Endothelial cell (in vitro differentiated cells): ENCODE results near the gene CYP4V2. TPM values are rescaled to one million over a fixed set of nuclear protein-coding genes. Genes with fewer than 3 reads are reported as not detected.

Experiments used
- DNase-seq: peaks from one replicate; pipeline ENCODE4 v3.0.0; 2021; ENCODE audit warnings: low spot score
- H3K27ac Mint-ChIP-seq: one replicate; pipeline ENCODE4 v1.8.0; 2021; ENCODE audit warnings: mixed read lengths, inconsistent platforms; ENCODE audit not compliant: unreplicated experiment
- H3K27me3 Mint-ChIP-seq: one replicate; pipeline ENCODE4 v1.8.0; 2021; ENCODE audit warnings: mild to moderate bottlenecking, moderate library complexity, mixed read lengths, inconsistent platforms; ENCODE audit not compliant: unreplicated experiment
- H3K36me3 Mint-ChIP-seq: one replicate; pipeline ENCODE4 v1.8.0; 2021; ENCODE audit warnings: mild to moderate bottlenecking, low read depth, mixed read lengths, inconsistent platforms; ENCODE audit not compliant: unreplicated experiment
- H3K4me1 Mint-ChIP-seq: one replicate; pipeline ENCODE4 v1.8.0; 2021; ENCODE audit warnings: mild to moderate bottlenecking, mixed read lengths, inconsistent platforms; ENCODE audit not compliant: unreplicated experiment
- H3K4me3 Mint-ChIP-seq: one replicate; pipeline ENCODE4 v1.8.0; 2021; ENCODE audit warnings: mild to moderate bottlenecking, mixed read lengths, inconsistent platforms; ENCODE audit not compliant: unreplicated experiment
- H3K9me3 Mint-ChIP-seq: one replicate; pipeline ENCODE4 v1.8.0; 2021; ENCODE audit warnings: mixed read lengths, inconsistent platforms; ENCODE audit not compliant: unreplicated experiment
- total RNA-seq: library from RNA; stranded (reverse); fragmentation: NEBNext Ultra II Directional; extraction: Animal tissue kit (Norgen Biotek cat#: 25700); gene quantifications from one replicate; pipeline ENCODE4 v1.2.1, GENCODE V29; 2021; ENCODE audit not compliant: unreplicated experiment
- TF ChIP-seq, protein P1 (sequence below): fragments of 200-600 bp; sonication (generic); IDR thresholded peaks from one replicate; pipeline ENCODE4 v1.5.0; 2021; ENCODE audit warnings: antibody characterized with exemption; ENCODE audit not compliant: unreplicated experiment

CYP4V2 gene
- total RNA-seq, 1 donor from 2014 or later = 4.5 TPM

DNA sequence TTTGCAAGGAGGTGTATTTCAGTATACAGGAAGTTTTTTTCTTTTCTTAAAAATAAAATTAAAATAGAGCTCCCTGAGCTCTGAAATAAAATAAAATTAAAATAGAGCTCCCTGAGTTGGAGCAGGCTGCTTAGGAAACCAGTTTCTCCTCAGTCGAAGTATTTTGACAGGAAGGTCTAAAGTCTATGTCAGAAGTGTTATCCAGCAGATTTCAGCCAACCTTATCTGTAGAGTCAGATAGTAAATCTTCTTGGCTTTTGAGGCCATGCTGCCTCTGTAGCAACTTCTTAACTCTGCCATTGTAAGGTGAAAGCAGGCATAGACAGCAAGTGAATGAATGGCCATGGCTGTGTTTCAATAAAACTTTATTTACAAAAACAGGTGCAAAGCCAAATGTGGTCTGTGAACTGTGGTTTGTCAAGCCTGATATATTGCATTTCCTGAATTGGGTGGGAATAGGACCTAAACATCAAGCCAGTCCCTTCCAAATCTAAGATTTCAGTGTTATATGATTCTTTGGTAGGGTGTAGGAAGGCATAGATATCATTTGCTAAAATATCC lies 26.4 kb downstream of the CYP4V2 start:
- Mint-ChIP-seq H3K4me3 (no peak overlapping the region), H3K27ac (no peak overlapping the region), H3K9me3 (no peaks in the 10 kb centered on the region), H3K36me3 (no peaks in the 10 kb centered on the region), H3K27me3 (peaks cover 1% of the 10 kb centered on the region), H3K4me1 (no peaks in the 10 kb centered on the region)
- no peak for DNase-seq
- TF ChIP-seq, protein P1, sequence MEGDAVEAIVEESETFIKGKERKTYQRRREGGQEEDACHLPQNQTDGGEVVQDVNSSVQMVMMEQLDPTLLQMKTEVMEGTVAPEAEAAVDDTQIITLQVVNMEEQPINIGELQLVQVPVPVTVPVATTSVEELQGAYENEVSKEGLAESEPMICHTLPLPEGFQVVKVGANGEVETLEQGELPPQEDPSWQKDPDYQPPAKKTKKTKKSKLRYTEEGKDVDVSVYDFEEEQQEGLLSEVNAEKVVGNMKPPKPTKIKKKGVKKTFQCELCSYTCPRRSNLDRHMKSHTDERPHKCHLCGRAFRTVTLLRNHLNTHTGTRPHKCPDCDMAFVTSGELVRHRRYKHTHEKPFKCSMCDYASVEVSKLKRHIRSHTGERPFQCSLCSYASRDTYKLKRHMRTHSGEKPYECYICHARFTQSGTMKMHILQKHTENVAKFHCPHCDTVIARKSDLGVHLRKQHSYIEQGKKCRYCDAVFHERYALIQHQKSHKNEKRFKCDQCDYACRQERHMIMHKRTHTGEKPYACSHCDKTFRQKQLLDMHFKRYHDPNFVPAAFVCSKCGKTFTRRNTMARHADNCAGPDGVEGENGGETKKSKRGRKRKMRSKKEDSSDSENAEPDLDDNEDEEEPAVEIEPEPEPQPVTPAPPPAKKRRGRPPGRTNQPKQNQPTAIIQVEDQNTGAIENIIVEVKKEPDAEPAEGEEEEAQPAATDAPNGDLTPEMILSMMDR = no peak

DNA sequence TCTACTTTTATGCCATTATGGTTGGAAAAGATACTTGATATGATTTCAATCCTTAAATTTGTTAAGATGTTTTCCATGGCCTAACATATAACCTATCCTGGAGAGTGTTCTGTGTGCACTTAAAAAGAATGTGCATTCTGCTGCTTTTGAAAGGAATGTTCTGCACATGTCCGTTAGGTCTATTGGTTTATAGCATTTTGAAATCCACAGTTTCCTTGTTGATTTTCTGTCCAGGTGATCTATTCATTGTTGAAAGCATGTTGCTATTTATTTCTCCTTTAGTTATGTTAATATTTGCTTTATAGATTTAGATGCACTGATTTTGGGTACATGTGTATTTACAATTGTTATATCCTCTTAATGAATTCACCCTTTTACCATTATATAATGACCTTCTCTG lies 30.3 kb downstream of the CYP4V2 start:
- no peak overlapping the region for H3K27ac Mint-ChIP-seq
- H3K4me3 Mint-ChIP-seq = no peak overlapping the region
- H3K27me3 Mint-ChIP-seq = no peaks in the 10 kb centered on the region
- no peak for DNase-seq
- TF ChIP-seq, protein P1 = no peak
- no peaks in the 10 kb centered on the region for H3K4me1 Mint-ChIP-seq
- H3K36me3 Mint-ChIP-seq = peaks cover 13% of the 10 kb centered on the region
- peaks cover 17% of the 10 kb centered on the region for H3K9me3 Mint-ChIP-seq

DNA sequence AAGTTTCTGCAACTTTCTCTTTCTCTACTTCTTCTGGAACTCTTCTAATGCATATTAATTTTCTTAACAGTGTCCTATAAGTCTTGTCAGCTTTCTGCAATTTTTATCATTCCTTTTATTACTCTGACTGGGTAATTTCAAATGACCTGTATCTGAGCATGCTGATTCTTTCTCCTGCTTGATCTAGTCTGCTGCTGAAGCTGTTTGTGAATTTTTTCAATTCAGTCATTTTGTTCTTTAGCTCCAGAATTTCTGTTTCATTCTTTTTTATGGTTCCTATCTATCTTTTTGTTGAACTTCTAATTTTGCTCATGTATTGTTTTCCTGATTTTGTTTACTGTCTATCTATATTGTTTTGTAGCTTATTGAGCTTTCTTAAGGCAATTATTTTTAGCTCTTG lies 34.5 kb downstream of the CYP4V2 start:
- Mint-ChIP-seq H3K27ac (no peak overlapping the region), H3K9me3 (peaks cover 17% of the 10 kb centered on the region), H3K4me3 (no peak overlapping the region), H3K36me3 (peaks cover 17% of the 10 kb centered on the region), H3K27me3 (no peaks in the 10 kb centered on the region), H3K4me1 (no peaks in the 10 kb centered on the region)
- TF ChIP-seq, protein P1 = no peak
- no peak for DNase-seq

DNA sequence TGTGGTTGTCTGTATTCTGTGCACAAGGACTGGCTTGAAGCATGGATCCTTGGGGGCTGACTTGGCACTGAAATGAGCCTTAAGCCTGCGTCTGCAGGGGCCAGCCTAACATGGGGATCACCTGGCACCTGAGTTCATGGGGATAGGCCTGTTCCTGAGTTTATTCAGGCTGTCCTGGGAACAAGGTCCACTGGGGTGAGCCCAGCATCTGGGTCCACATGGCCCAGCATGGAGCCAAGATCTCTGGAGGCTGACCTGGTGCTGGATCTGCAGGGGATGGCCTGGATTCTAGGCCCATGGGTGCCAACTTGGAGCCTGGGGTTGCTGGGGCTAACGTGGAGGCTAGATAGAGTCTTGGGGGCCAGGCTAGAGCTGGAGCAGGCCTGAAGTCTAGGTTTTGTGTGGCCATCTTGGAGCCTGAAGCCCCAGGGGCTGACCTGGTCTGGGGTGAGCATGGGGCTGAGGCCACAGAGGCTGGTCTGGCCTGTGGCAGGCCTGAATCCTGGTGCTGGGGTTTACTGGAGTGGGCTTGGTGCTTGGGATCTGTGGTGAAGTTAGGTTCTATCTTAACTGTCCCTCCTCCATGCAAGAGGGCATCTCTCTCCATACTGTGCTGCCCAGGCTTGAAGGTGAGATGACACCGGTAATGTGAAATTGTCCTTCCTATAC lies 35.3 kb downstream of the CYP4V2 start:
- H3K27me3 Mint-ChIP-seq = no peaks in the 10 kb centered on the region
- H3K4me1 Mint-ChIP-seq = no peaks in the 10 kb centered on the region
- DNase-seq = no peak
- peaks cover 17% of the 10 kb centered on the region for H3K9me3 Mint-ChIP-seq
- no peak overlapping the region for H3K27ac Mint-ChIP-seq
- H3K4me3 Mint-ChIP-seq = no peak overlapping the region
- peaks cover 17% of the 10 kb centered on the region for H3K36me3 Mint-ChIP-seq
- TF ChIP-seq, protein P1 = no peak

DNA sequence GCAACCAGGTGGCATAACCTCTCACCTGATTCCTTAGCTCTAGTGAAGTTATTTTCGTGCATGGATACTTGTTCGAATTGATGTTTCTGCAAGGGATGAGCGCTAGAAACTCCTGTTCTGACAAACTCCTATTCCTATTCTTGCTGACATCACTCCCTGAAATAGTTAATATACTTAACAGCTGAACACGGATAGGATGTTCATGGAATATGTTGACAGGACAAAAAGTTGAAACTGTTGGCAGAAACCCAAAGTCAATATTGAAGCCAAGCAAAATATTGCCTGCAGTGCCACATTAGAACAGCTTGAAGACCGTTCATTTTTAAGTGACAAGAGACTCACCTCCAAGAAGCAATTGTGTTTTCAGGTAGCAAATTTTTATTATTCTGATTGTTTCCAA lies 35.9 kb downstream of the CYP4V2 start, which contains the start of gene KLKB1:
TSS of gene KLKB1 (plus strand) at position 287 of the 400 bp plus-strand sequence. CDS start 689 bp downstream, outside the sequence.
- Mint-ChIP-seq H3K27me3 (no peaks in the 10 kb centered on the region), H3K36me3 (peaks cover 17% of the 10 kb centered on the region), H3K4me3 (no peak within 1 kb of the TSS), H3K9me3 (peaks cover 17% of the 10 kb centered on the region), H3K4me1 (no peaks in the 10 kb centered on the region), H3K27ac (no peak within 1 kb of the TSS)
- no peak for DNase-seq
- TF ChIP-seq, protein P1 = no peak
